Prostate gland (tissue), 2 donors: ENCODE measurements around the gene CNEP1R1. TPM values are rescaled to one million over a fixed set of nuclear protein-coding genes. Genes with fewer than 3 reads are reported as not detected.

Experiments
- DNase-seq: peaks from one replicate; pipeline ENCODE4 v3.0.0-alpha.2; 2019; ENCODE audit warnings: low spot score
- H3K27ac ChIP-seq, 2 donors: fragments of 200-600 bp; sonication (generic); 2 replicates each; pipeline ENCODE4 v1.5.1; 2017 to 2019
- H3K27me3 ChIP-seq: fragments of 200-600 bp; sonication (generic); replicated peaks from 2 replicates; pipeline ENCODE4 v1.5.1; 2019; ENCODE audit not compliant: insufficient read depth
- H3K36me3 ChIP-seq, 2 donors: fragments of 200-600 bp; sonication (generic); 1 replicate in 1 of 2; 2 replicates in 1 of 2; pipeline versions ENCODE4 v1.5.1 to v1.8.1; 2017 to 2019
- H3K4me1 ChIP-seq: fragments of 200-600 bp; sonication (generic); replicated peaks from 2 replicates; pipeline ENCODE4 v1.5.1; 2019
- H3K4me3 ChIP-seq, 2 donors: fragments of 200-600 bp; sonication (generic); 2 replicates each; pipeline ENCODE4 v1.5.1; 2017 to 2019
- H3K9me3 ChIP-seq: fragments of 200-600 bp; sonication (generic); 2 replicates; pipeline ENCODE4 v1.5.1; 2017
- CTCF ChIP-seq, 4 experiments: fragments of 200-600 bp in 2 of 4; fragments of 450-650 bp in 2 of 4; sonication (generic) in 2 of 4; IDR thresholded peaks; 1 replicate in 3 of 4; 2 replicates in 1 of 4; pipeline ENCODE4 v1.5.1; 2016 to 2019; ENCODE audit warnings: antibody characterized with exemption in 4 of 4, mild to moderate bottlenecking in 2 of 4, moderate library complexity in 2 of 4
- POLR2A ChIP-seq: fragments of 450-650 bp; IDR thresholded peaks from one replicate; pipeline ENCODE4 v1.6.1; 2016; ENCODE audit warnings: antibody characterized with exemption, mild to moderate bottlenecking
- POLR2AphosphoS5 ChIP-seq: sonication (generic); formaldehyde crosslinking; IDR thresholded peaks from one replicate; pipeline ENCODE4 v1.6.1; 2017; ENCODE audit warnings: antibody characterized with exemption
- WGBS: methylation state at CpG from one replicate; pipeline ENCODE4 v1.1.5; 2018; 5-methylcytosine and 5-hydroxymethylcytosine counted together
- intact Hi-C: fragments of 100-400 bp; cut with DNase I; formaldehyde crosslinking; loops from one replicate; pipeline ENCODE4 v1.14.2; 2022
- total RNA-seq, 2 donors: library from RNA; depleted of rRNA; stranded (reverse); fragments of >200 nt; gene quantifications; one replicate each; pipeline ENCODE4 v1.1.0, GENCODE V29; 2016

CNEP1R1 gene
- 10 to 100 TPM in 1 of 2 donors, 1 to 10 TPM in 1; 9.7 to 41.9 TPM for total RNA-seq

- peak within 1 kb of the TSS; percentile 99 to 100 for H3K4me3 ChIP-seq
- H3K27me3 ChIP-seq = no peaks in the 10 kb centered on the region
- H3K27ac ChIP-seq = peak within 1 kb of the TSS; percentile 77 to 79
- intact Hi-C loops = loop anchor here (5.0 to 10.0 kb wide), 6 partner anchors 37 to 782 kb away; partner anchors contain the start of genes BRD7 and TENT4B
- no peaks in the 10 kb centered on the region for H3K36me3 ChIP-seq
- DNase-seq = peak; percentile 95
- H3K9me3 ChIP-seq = no peaks in the 10 kb centered on the region
- under 1% methylated on average over 65 of the region's 65 CpGs for WGBS
- TF ChIP-seq POLR2AphosphoS5 (peak; percentile 96), POLR2A (peak; percentile 49), CTCF (IDR thresholded peaks at IDR 0.05) (peak; percentile 99 to 100 (median 100))
- no peaks in the 10 kb centered on the region for H3K4me1 ChIP-seq
Observed at GRCh38 chr16:50024684-50025536, at the start of gene CNEP1R1. TSS of gene CNEP1R1 (plus strand) at chr16:50025225. CDS start at chr16:50025316, 91 bp downstream.

GRCh38 chr16:49977427-49977826 lies 47.6 kb upstream of the CNEP1R1 start:
- no peak for DNase-seq
- no peak overlapping the region for H3K4me3 ChIP-seq
- H3K36me3 ChIP-seq = no peaks in the 10 kb centered on the region
- H3K27ac ChIP-seq = no peak overlapping the region
- TF ChIP-seq POLR2AphosphoS5 (no peak), CTCF (IDR thresholded peaks at IDR 0.05) (no peak), POLR2A (no peak)
- no peaks in the 10 kb centered on the region for H3K4me1 ChIP-seq
- H3K27me3 ChIP-seq = no peaks in the 10 kb centered on the region
- intact Hi-C loops = no loop called here
- no peaks in the 10 kb centered on the region for H3K9me3 ChIP-seq

- H3K4me1 ChIP-seq = no peaks in the 10 kb centered on the region
- no peaks in the 10 kb centered on the region for H3K36me3 ChIP-seq
- no peaks in the 10 kb centered on the region for H3K9me3 ChIP-seq
- H3K27me3 ChIP-seq = no peaks in the 10 kb centered on the region
- TF ChIP-seq POLR2A (no peak), CTCF (IDR thresholded peaks at IDR 0.05) (no peak), POLR2AphosphoS5 (no peak)
- no peak for DNase-seq
- H3K4me3 ChIP-seq = no peak overlapping the region
- H3K27ac ChIP-seq = no peak overlapping the region
- intact Hi-C loops = no loop called here
- WGBS = 90% methylated on average over 6 of the region's 6 CpGs
Observed at GRCh38 chr16:49978569-49979326, 46.3 kb upstream of the CNEP1R1 start.

GRCh38 chr16:49980166-49980565 lies 44.9 kb upstream of the CNEP1R1 start:
- WGBS = 86% methylated on average over 3 of the region's 3 CpGs
- TF ChIP-seq POLR2AphosphoS5 (no peak), POLR2A (no peak), CTCF (IDR thresholded peaks at IDR 0.05) (no peak)
- no peaks in the 10 kb centered on the region for H3K36me3 ChIP-seq
- no peak overlapping the region for H3K27ac ChIP-seq
- H3K27me3 ChIP-seq = no peaks in the 10 kb centered on the region
- intact Hi-C loops = no loop called here
- DNase-seq = no peak
- no peaks in the 10 kb centered on the region for H3K4me1 ChIP-seq
- H3K9me3 ChIP-seq = no peaks in the 10 kb centered on the region
- H3K4me3 ChIP-seq = no peak overlapping the region
